Cardiac fibroblast (primary cell): ENCODE data around the gene TRIM9.
"Not testable (repeated sequence)": the region's sequence is repeated elsewhere in the genome, so short reads cannot be mapped to it uniquely, and the experiment has no call there.

Source experiments
- DNase-seq, 2 donors: peaks; one replicate each; pipeline versions ENCODE4 v3.0.0 to v3.0.0-alpha.2; 2010; ENCODE audit warnings: low read depth in 2 of 2
- H3K4me3 ChIP-seq, 2 donors: replicated peaks in 1 of 2; 1 replicate in 1 of 2; 2 replicates in 1 of 2; pipeline ENCODE4 v1.5.1; 2011; ENCODE audit warnings: low read depth in 2 of 2, low read length in 2 of 2, mild to moderate bottlenecking in 2 of 2, moderate library complexity in 1 of 2
- CTCF ChIP-seq: IDR thresholded peaks from one replicate; pipeline ENCODE4 v1.5.1; 2011; ENCODE audit warnings: low read depth, mild to moderate bottlenecking, low read length, inconsistent platforms

The TRIM9 gene

GRCh38 chr14:50943943-50944646 lies 150.8 kb downstream of the TRIM9 start, which contains the start of gene PYGL:
PYGL (minus strand) TSS chr14:50944483; CDS start chr14:50944403, 80 bp downstream.
- DNase-seq = peak; percentile 58 to 80
- TF ChIP-seq CTCF = no peak
- H3K4me3 ChIP-seq = peak within 1 kb of the TSS; percentile 83 to 90

GRCh38 chr14:50943261-50943942 lies 151.5 kb downstream of the TRIM9 start:
- peak; percentile 46 to 81 for DNase-seq
- no peak for TF ChIP-seq CTCF
- H3K4me3 ChIP-seq = peak overlapping the region; percentile 83 to 90

GRCh38 chr14:50941638-50942037 lies 153.3 kb downstream of the TRIM9 start:
- DNase-seq, H3K4me3 ChIP-seq: not testable (repeated sequence)

GRCh38 chr14:50941151-50941550 lies 153.8 kb downstream of the TRIM9 start:
- no peak for TF ChIP-seq CTCF
- no peak overlapping the region for H3K4me3 ChIP-seq
- no peak for DNase-seq

- TF ChIP-seq CTCF = no peak
- H3K4me3 ChIP-seq = no peak overlapping the region
- DNase-seq = no peak
Observed at GRCh38 chr14:50937800-50938199, 157.1 kb downstream of the TRIM9 start.

- no peak for TF ChIP-seq CTCF
- peak; percentile 53 to 69 for DNase-seq
- no peak overlapping the region for H3K4me3 ChIP-seq
Observed at GRCh38 chr14:50937325-50937724, 157.6 kb downstream of the TRIM9 start.

GRCh38 chr14:50936882-50937281 lies 158.0 kb downstream of the TRIM9 start:
- no peak for DNase-seq
- no peak overlapping the region for H3K4me3 ChIP-seq
- no peak for TF ChIP-seq CTCF
